ENCODE results near the gene VWF.

DNA sequence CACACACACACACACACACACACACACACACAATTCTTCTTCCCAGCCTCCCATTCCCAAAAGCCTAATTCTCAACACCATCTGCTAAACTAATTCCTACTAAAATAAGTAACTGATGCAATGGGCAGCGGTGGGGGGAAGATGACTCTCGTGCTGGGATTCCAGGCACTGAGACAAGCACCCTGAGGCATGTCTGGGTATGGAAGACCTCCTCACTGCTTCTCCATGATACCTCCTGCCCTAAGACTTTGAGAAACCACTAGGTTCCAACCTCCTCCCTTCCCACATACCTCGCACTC, 789 bp upstream of the VWF start:
- no peak for TF ChIP-seq POLR2A (IDR thresholded peaks at IDR 0.05; ENCODE audit: low read length)
- no peak for TF ChIP-seq GATA1 (IDR thresholded peaks at IDR 0.05; ENCODE audit: low read depth, low read length)

Data from erythroblast (primary cell).